IMR-90 (cell line): ENCODE measurements around the gene PSMA7. TPM values are rescaled to one million over a fixed set of nuclear protein-coding genes. Genes with fewer than 3 reads are reported as not detected.
A peak's percentile ranks its signal among the peaks of the same experiment; 100 is the strongest.

Experiments used
- ATAC-seq: fragments of 200-7000 bp; cut with Tn5 transposase; 2 replicates; pipeline ENCODE4 v1.9.1; 2020; ENCODE audit warnings: low read depth, mild to moderate bottlenecking, moderate library complexity
- BruUV-seq: library from RNA; stranded (reverse); fragments of 400-500 nt; replicated peaks from 2 replicates; lab custom pipeline; 2021; lab: Mats Ljungman, UMichigan
- CTCF ChIA-PET: fragments of 300-600 bp; formaldehyde crosslinking; extraction: SDS; loops from one replicate; lab custom pipeline; 2021; ENCODE audit warnings: antibody characterized with exemption; lab: Yijun Ruan, JAX
- POLR2A ChIA-PET: fragments of 300-600 bp; sonication (Branson Sonifier 250); formaldehyde crosslinking; loops from one replicate; lab custom pipeline; 2022; ENCODE audit warnings: antibody characterized with exemption; ENCODE audit not compliant: unreplicated experiment; lab: Charles Lee
- DNase-seq: peaks from one replicate; pipeline ENCODE4 v3.0.0; 2013
- H2AFZ ChIP-seq: replicated peaks from 2 replicates; pipeline ENCODE3; 2013; ENCODE audit warnings: low read length, mild to moderate bottlenecking; ENCODE audit not compliant: poor library complexity
- H2AK5ac ChIP-seq: 2 replicates; pipeline ENCODE4 v1.6.1; 2013; ENCODE audit warnings: low read depth, low read length, inconsistent platforms
- H2AK9ac ChIP-seq: replicated peaks from 2 replicates; pipeline ENCODE3; 2013; ENCODE audit warnings: mild to moderate bottlenecking, low read depth, low read length, moderate library complexity; ENCODE audit not compliant: poor library complexity
- H2BK120ac ChIP-seq: 2 replicates; pipeline ENCODE4 v1.6.1; 2013; ENCODE audit warnings: low read depth, low read length, inconsistent platforms
- H2BK15ac ChIP-seq: 3 replicates; pipeline ENCODE4 v1.6.1; 2013; ENCODE audit warnings: low read depth, low read length, inconsistent platforms
- H2BK20ac ChIP-seq: 2 replicates; pipeline ENCODE4 v1.6.1; 2013; ENCODE audit warnings: low read depth, mild to moderate bottlenecking, inconsistent platforms, low read length, moderate library complexity
- H2BK5ac ChIP-seq: 2 replicates; pipeline ENCODE4 v1.6.1; 2013; ENCODE audit warnings: mild to moderate bottlenecking, low read depth, low read length, inconsistent platforms; ENCODE audit not compliant: poor library complexity, severe bottlenecking
- H3K14ac ChIP-seq: replicated peaks from 2 replicates; pipeline ENCODE4 v1.6.1; 2013; ENCODE audit warnings: low read depth, low read length, inconsistent platforms
- H3K18ac ChIP-seq: 2 replicates; pipeline ENCODE4 v1.6.1; 2013; ENCODE audit warnings: low read depth, low read length, control low read depth
- H3K23ac ChIP-seq: 2 replicates; pipeline ENCODE4 v1.6.1; 2013; ENCODE audit warnings: low read depth, low read length, inconsistent platforms
- H3K27ac ChIP-seq: 2 replicates; pipeline ENCODE4 v1.5.1; 2013; ENCODE audit warnings: mild to moderate bottlenecking, control low read depth, low read length; ENCODE audit not compliant: insufficient read depth
- H3K27me3 ChIP-seq: 2 replicates; pipeline ENCODE4 v1.6.1; 2013; ENCODE audit warnings: low read length; ENCODE audit not compliant: control insufficient read depth, insufficient read depth
- H3K36me3 ChIP-seq: 2 replicates; pipeline ENCODE4 v1.6.1; 2013; ENCODE audit warnings: low read length, mixed read lengths; ENCODE audit not compliant: control insufficient read depth, insufficient read depth
- H3K4ac ChIP-seq: 2 replicates; pipeline ENCODE4 v1.6.1; 2013; ENCODE audit warnings: low read depth, low read length, inconsistent platforms
- H3K4me1 ChIP-seq: 2 replicates; pipeline ENCODE4 v1.6.1; 2013; ENCODE audit warnings: low read length, mixed read lengths; ENCODE audit not compliant: control insufficient read depth, insufficient read depth
- H3K4me2 ChIP-seq: 2 replicates; pipeline ENCODE4 v1.6.1; 2013; ENCODE audit warnings: low read depth, mild to moderate bottlenecking, control low read depth, low read length, moderate library complexity
- H3K4me3 ChIP-seq: 2 replicates; pipeline ENCODE4 v1.5.1; 2013; ENCODE audit warnings: low read depth, mild to moderate bottlenecking, control low read depth, low read length, moderate library complexity; ENCODE audit not compliant: insufficient read depth
- H3K56ac ChIP-seq: 2 replicates; pipeline ENCODE4 v1.6.1; 2013; ENCODE audit warnings: low read length, inconsistent platforms; ENCODE audit not compliant: insufficient read depth; ENCODE audit errors: extremely low read depth
- H3K79me1 ChIP-seq, 2 experiments: 2 replicates each; pipeline ENCODE4 v1.6.1; 2013; ENCODE audit warnings: low read length in 2 of 2, inconsistent platforms in 1 of 2, low read depth in 1 of 2
- H3K9ac ChIP-seq: 2 replicates; pipeline ENCODE4 v1.6.1; 2013; ENCODE audit warnings: low read depth, low read length, control low read depth
- H3K9me1 ChIP-seq: 2 replicates; pipeline ENCODE4 v1.6.1; 2013; ENCODE audit warnings: low read length, inconsistent platforms; ENCODE audit not compliant: insufficient read depth
- H3K9me3 ChIP-seq: 2 replicates; pipeline ENCODE4 v1.6.1; 2013; ENCODE audit warnings: low read length; ENCODE audit not compliant: control insufficient read depth, insufficient read depth
- H4K20me1 ChIP-seq: 2 replicates; pipeline ENCODE4 v1.6.1; 2013; ENCODE audit warnings: low read length, inconsistent platforms; ENCODE audit not compliant: insufficient read depth
- H4K5ac ChIP-seq: 2 replicates; pipeline ENCODE4 v1.6.1; 2013; ENCODE audit warnings: mild to moderate bottlenecking, low read depth, low read length, control low read depth
- H4K8ac ChIP-seq, 2 experiments: 2 replicates each; pipeline ENCODE4 v1.6.1; 2013; ENCODE audit warnings: low read depth in 2 of 2, low read length in 2 of 2, control low read depth in 1 of 2, inconsistent platforms in 1 of 2
- H4K91ac ChIP-seq: 2 replicates; pipeline ENCODE4 v1.6.1; 2013; ENCODE audit warnings: low read depth, low read length, inconsistent platforms; ENCODE audit not compliant: insufficient read depth
- CEBPB ChIP-seq: IDR thresholded peaks from 2 replicates; pipeline ENCODE4 v1.6.1; 2012; ENCODE audit warnings: low read depth, low read length, improper control_type of control experiment
- CHD1 ChIP-seq: IDR thresholded peaks from 2 replicates; pipeline ENCODE4 v1.6.1; 2012; ENCODE audit warnings: low read depth, low read length, improper control_type of control experiment
- FOS ChIP-seq: fragments of 150-350 bp; IDR thresholded peaks from 2 replicates; pipeline ENCODE4 v1.6.1; 2016; ENCODE audit warnings: low read depth, low read length
- MAFK ChIP-seq: IDR thresholded peaks from 2 replicates; pipeline ENCODE4 v1.6.1; 2012; ENCODE audit warnings: low read depth, low read length, improper control_type of control experiment
- MAZ ChIP-seq: IDR thresholded peaks from 2 replicates; pipeline ENCODE4 v1.6.1; 2012; ENCODE audit warnings: low read depth, mild to moderate bottlenecking, low read length, improper control_type of control experiment, moderate library complexity, borderline replicate concordance
- MXI1 ChIP-seq: IDR thresholded peaks from 2 replicates; pipeline ENCODE4 v1.6.1; 2012; ENCODE audit warnings: low read depth, mild to moderate bottlenecking, low read length, moderate library complexity, borderline replicate concordance
- POLR2A ChIP-seq: IDR thresholded peaks from 2 replicates; pipeline ENCODE4 v1.6.1; 2012; ENCODE audit warnings: mild to moderate bottlenecking, low read depth, low read length
- SMC3 ChIP-seq: fragments of 150-350 bp; IDR thresholded peaks from 2 replicates; pipeline ENCODE4 v1.6.1; 2016; ENCODE audit warnings: low read depth, mild to moderate bottlenecking, antibody characterized with exemption, low read length, moderate library complexity
- WGBS, 2 experiments: methylation state at CpG; one replicate each; pipeline versions ENCODE4 v1.1.5 to v1.1.7; 2013; ENCODE audit warnings: missing lambda C conversion rate in 2 of 2; ENCODE audit not compliant: insufficient read length in 1 of 2; ENCODE audit errors: extremely low coverage in 2 of 2; 5-methylcytosine and 5-hydroxymethylcytosine counted together
- dilution Hi-C: fragments of 300-500 bp; cut with HindIII; formaldehyde crosslinking; loops from one replicate; pipeline ENCODE4 v1.14.3; 2018; ENCODE audit warnings: low sequenced_read_pairs; ENCODE audit not compliant: unreplicated experiment
- in situ Hi-C: fragments of 300-500 bp; cut with MboI; formaldehyde crosslinking; loops from 3 replicates; pipeline ENCODE4 v1.14.3; 2019; ENCODE audit warnings: low sequenced_read_pairs, inconsistent platforms, mixed read lengths
- intact Hi-C: fragments of 100-400 bp; cut with micrococcal nuclease; formaldehyde crosslinking; loops from 2 replicates; pipeline ENCODE4 v1.10.0; 2022
- polyA plus RNA-seq, 3 experiments: library from polyadenylated mRNA; depleted of rRNA; stranded (reverse); fragments of >200 nt; gene quantifications; 2 replicates each; pipeline ENCODE4 v1.2.3, GENCODE V29; 2012; ENCODE audit warnings: low replicate concordance in 1 of 3
- total RNA-seq: library from RNA; depleted of rRNA; stranded (reverse); fragments of >200 nt; gene quantifications from 2 replicates; pipeline ENCODE4 v1.2.3, GENCODE V29; 2012

PSMA7 gene
- total and polyA plus RNA-seq, 2 of the 4 experiments (the other 2 are of a cell fraction) = 417 to 458 TPM

DNA sequence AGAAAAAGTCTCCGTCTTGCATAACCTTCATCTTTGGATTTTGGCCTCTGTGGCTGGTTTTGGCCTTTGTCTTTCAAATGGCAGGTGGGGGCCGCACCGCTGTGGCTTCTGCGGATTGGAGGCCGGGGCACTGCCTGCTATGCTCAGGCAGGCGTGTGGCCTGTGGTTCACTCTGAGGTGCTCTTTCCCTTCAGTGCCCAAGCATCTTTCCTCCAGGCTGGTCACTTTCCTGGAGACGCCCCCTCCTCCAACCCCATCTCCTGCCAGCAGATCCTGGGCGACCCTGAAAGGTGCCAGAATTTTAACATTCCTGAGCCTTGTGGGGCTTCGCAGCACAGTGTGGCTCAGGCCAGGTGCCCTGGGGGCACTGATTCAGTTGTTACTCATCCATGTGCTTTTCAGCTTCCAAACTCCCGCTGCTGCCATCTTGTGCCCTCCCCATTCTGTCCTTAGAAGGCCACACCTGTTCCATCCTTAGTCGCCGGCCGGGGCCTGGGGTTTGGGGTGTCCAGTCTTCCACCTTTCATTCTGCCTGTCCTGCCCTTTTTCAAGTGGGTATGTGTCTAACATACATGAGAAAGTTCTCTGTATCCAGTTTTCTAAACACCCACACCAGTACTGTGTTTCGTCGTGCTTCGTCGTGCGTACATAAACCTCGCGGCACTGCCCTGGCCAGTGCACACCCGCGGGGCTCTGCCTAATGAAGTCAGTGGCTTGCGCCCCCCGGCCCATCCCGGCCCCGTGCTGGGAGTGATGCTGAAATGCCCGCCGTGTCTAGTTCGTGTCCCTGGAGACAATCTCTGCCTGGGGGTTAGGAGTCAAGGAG, 12.4 kb upstream of the PSMA7 start:
- Histone ChIP-seq H2BK15ac (no peak overlapping the region), H2AFZ (no peak overlapping the region), H4K20me1 (peaks cover 86% of the 10 kb centered on the region), H3K18ac (no peak overlapping the region), H3K4me3 (no peak overlapping the region), H2BK20ac (no peak overlapping the region), H3K27me3 (no peaks in the 10 kb centered on the region), H3K9me3 (no peaks in the 10 kb centered on the region), H3K36me3 (peaks cover 18% of the 10 kb centered on the region), H2AK5ac (no peak overlapping the region), H3K9ac (no peak overlapping the region), H4K91ac (no peak overlapping the region), H3K4me1 (peaks cover 4% of the 10 kb centered on the region), H3K23ac (no peak overlapping the region), H3K4ac (no peak overlapping the region), H4K8ac (no peak overlapping the region), H2AK9ac (peak overlapping the region; percentile 37), H3K56ac (no peak overlapping the region), H3K27ac (no peak overlapping the region), H3K4me2 (no peak overlapping the region), H3K9me1 (peaks cover 11% of the 10 kb centered on the region; the same call in 1 of the 2 replicates), H2BK120ac (no peak overlapping the region), H3K79me1 (peaks cover 16 to 83% of the 10 kb centered on the region in 2 experiments), H4K5ac (no peak overlapping the region), H3K14ac (no peak overlapping the region), H2BK5ac (no peak overlapping the region)
- TF ChIP-seq MXI1 (no peak), MAFK (no peak), FOS (no peak), CEBPB (no peak), CHD1 (no peak), POLR2A (no peak), MAZ (no peak), SMC3 (no peak)
- no peak for ATAC-seq
- CTCF ChIA-PET = no interaction called here
- no TSS peak for BruUV-seq
- dilution Hi-C loops = no loop called here
- POLR2A ChIA-PET = no interaction called here
- WGBS, 2 experiments = 92% methylated on average over 9 of the region's 29 CpGs; no CpG with 5 or more reads in 1 of the 2 experiments
- in situ Hi-C loops = no loop called here
- DNase-seq = peak; percentile 16
- intact Hi-C loops = no loop called here
